ENCODE results near the gene OPRL1. TPM values are rescaled to one million over a fixed set of nuclear protein-coding genes. Genes with fewer than 3 reads are reported as not detected.

The OPRL1 gene
- total and polyA plus RNA-seq, 2 of the 8 experiments (the other 6 are each of a cell fraction or from before 2014, with no cell fraction given) = 0.63 to 0.98 TPM

- no peak overlapping the region for H2BK120ac ChIP-seq (replicated peaks; ENCODE audit: low read depth, low read length)
- no peak overlapping the region for H3K4me2 ChIP-seq (ENCODE audit: insufficient read depth in 1 of 2, low read depth in 2 of 2, low read length in 2 of 2)
- no peak overlapping the region for H2BK5ac ChIP-seq (ENCODE audit: low read depth, low read length)
- H2AK5ac ChIP-seq (ENCODE audit: low read depth, low read length) = peak overlapping the region; percentile 90; the same call in 1 of the 2 replicates
- no peaks in the 10 kb centered on the region for H3K23me2 ChIP-seq (ENCODE audit: low read depth, low read length)
- H3K56ac ChIP-seq (replicated peaks; ENCODE audit: insufficient read length, low read depth, low read length) = no peak overlapping the region
- H3K18ac ChIP-seq (ENCODE audit: extremely low read depth, low read length) = no peak overlapping the region; the same call in 1 of the 2 replicates
- no peak for DNase-seq (ENCODE audit: low read depth in 1 of 2, low spot score in 2 of 2)
- H3K9ac ChIP-seq (replicated peaks in 1 of 4; ENCODE audit: extremely low read depth in 1 of 4, low read depth in 3 of 4, low read length in 3 of 4) = no peak overlapping the region
- H2AFZ ChIP-seq (ENCODE audit: low read length) = no peak overlapping the region
- H3K79me1 ChIP-seq (ENCODE audit: low read depth, low read length) = 0 out of 2 replicates have a peak, but pooled peaks cover 3% of the 10 kb centered on the region
- CTCF ChIA-PET (ENCODE audit: partially characterized antibody) = interaction anchor here (0.5 to 3.1 kb wide), 15 partner anchors 9 to 1198 kb away, joined by 3 to 33 read pairs (median 6); partner anchors contain the start of genes C20orf204, LKAAEAR1, OPRL1 and RGS19
- peak overlapping the region; percentile 27 for H4K91ac ChIP-seq (replicated peaks; ENCODE audit: insufficient read length, low read length)
- H3K4ac ChIP-seq (replicated peaks; ENCODE audit: insufficient read length, low read depth, low read length) = peak overlapping the region; percentile 21
- H4K5ac ChIP-seq (ENCODE audit: insufficient read length, low read depth, low read length) = no peak overlapping the region
- no peak overlapping the region for H2BK20ac ChIP-seq (ENCODE audit: low read length)
- H3K4me1 ChIP-seq (replicated peaks in 1 of 4; ENCODE audit: control insufficient read depth in 3 of 4, insufficient read depth in 4 of 4, low read length in 3 of 4) = peaks cover 0 to 16% (median 5%) of the 10 kb centered on the region in 4 experiments; a peak in 6 of 7 replicates
- no peak overlapping the region for H3K27ac ChIP-seq (ENCODE audit: low read depth, low read length)
- H4K20me1 ChIP-seq (replicated peaks in 1 of 2; ENCODE audit: control insufficient read depth in 1 of 2, insufficient read depth in 2 of 2, low read length in 2 of 2) = peaks cover 2 to 11% of the 10 kb centered on the region in 2 experiments
- H3K27me3 ChIP-seq (replicated peaks in 1 of 4; ENCODE audit: control insufficient read depth in 3 of 4, extremely low read depth in 1 of 4, insufficient read depth in 3 of 4, low read length in 3 of 4) = no peaks in the 10 kb centered on the region
- peak overlapping the region; percentile 62 for H4K8ac ChIP-seq (ENCODE audit: extremely low read depth, insufficient read depth, low read length)
- no peak for FAIRE-seq
- peaks cover 0 to 8% (median 3%) of the 10 kb centered on the region in 4 experiments; a peak in 3 of 8 replicates for H3K36me3 ChIP-seq (ENCODE audit: control insufficient read depth in 2 of 4, insufficient read depth in 4 of 4, low read length in 3 of 4)
- no peak overlapping the region for H3K14ac ChIP-seq (ENCODE audit: insufficient read length)
- H2BK15ac ChIP-seq (ENCODE audit: low read length) = peak overlapping the region; percentile 46; the same call in 1 of the 2 replicates
- H3K23ac ChIP-seq (ENCODE audit: insufficient read length) = no peak overlapping the region
- H2BK12ac ChIP-seq (ENCODE audit: low read depth, low read length) = peak overlapping the region; percentile 92; the same call in 1 of the 2 replicates
- no peaks in the 10 kb centered on the region for H3K9me3 ChIP-seq (ENCODE audit: insufficient read depth in 2 of 2, low read depth in 1 of 2, low read length in 1 of 2)
- H3K79me2 ChIP-seq (ENCODE audit: control insufficient read depth in 1 of 2, insufficient read depth in 2 of 2, low read length in 2 of 2) = no peaks in the 10 kb centered on the region
- 93% methylated on average over 20 of the region's 20 CpGs; no CpG with 5 or more reads in 1 of the 2 experiments for WGBS, 2 experiments (ENCODE audit: extremely low coverage in 1 of 2, insufficient coverage in 1 of 2, insufficient read length in 1 of 2, insufficient replicate concordance in 2 of 2, low coverage in 1 of 2, low lambda C conversion rate in 2 of 2, missing lambda C conversion rate in 1 of 2)
- H3K4me3 ChIP-seq (ENCODE audit: extremely low read depth in 1 of 4, insufficient read depth in 2 of 4, low read depth in 3 of 4, low read length in 4 of 4) = no peak overlapping the region
- POLR2A ChIA-PET (ENCODE audit: partially characterized antibody) = interaction anchor here (1.7 to 1.9 kb wide), 3 partner anchors 14 to 30 kb away, joined by 4 to 6 read pairs (median 5); partner anchors contain the start of gene LKAAEAR1
- no peak for TF ChIP-seq CHD1 (IDR thresholded peaks at IDR 0.05; ENCODE audit: low read depth, low read length)
- no peak for TF ChIP-seq MAX (IDR thresholded peaks at IDR 0.05)
- no peak for TF ChIP-seq EZH2 (IDR thresholded peaks at IDR 0.05; ENCODE audit: low read depth, low read length, severe bottlenecking)
- no peak for TF ChIP-seq FOSL1 (IDR thresholded peaks at IDR 0.05; ENCODE audit: insufficient read depth, low read depth, low read length)
- no peak for TF ChIP-seq TAF7 (optimal IDR thresholded peaks at IDR 0.05; ENCODE audit: borderline replicate concordance, low read depth, low read length)
- TF ChIP-seq ZNF274 (IDR thresholded peaks at IDR 0.05; ENCODE audit: borderline replicate concordance, extremely low read depth, low read length) = no peak
- no peak for TF ChIP-seq SP1 (IDR thresholded peaks at IDR 0.05; ENCODE audit: low read depth, low read length)
- TF ChIP-seq MAFK (IDR thresholded peaks at IDR 0.05; ENCODE audit: low read depth, low read length) = no peak
- no peak for TF ChIP-seq JUND (IDR thresholded peaks at IDR 0.05; ENCODE audit: low read length)
- TF ChIP-seq CTCF (IDR thresholded peaks at IDR 0.05; ENCODE audit: control extremely low read depth in 1 of 3, insufficient read depth in 1 of 3, low read depth in 1 of 3, low read length in 3 of 3) = no peak
These were observed 10.7 kb upstream of the OPRL1 start for GRCh38 chr20:64069209-64069613.
